Measurements from ENCODE around the gene LRCH1. TPM values are rescaled to one million over a fixed set of nuclear protein-coding genes. Genes with fewer than 3 reads are reported as not detected.

Gene LRCH1
- total and polyA plus RNA-seq, 10 of the 15 experiments (the other 5 are each of a cell fraction or from before 2014, with no cell fraction given) = 5.3 to 48.9 (median 14.4) TPM

DNA sequence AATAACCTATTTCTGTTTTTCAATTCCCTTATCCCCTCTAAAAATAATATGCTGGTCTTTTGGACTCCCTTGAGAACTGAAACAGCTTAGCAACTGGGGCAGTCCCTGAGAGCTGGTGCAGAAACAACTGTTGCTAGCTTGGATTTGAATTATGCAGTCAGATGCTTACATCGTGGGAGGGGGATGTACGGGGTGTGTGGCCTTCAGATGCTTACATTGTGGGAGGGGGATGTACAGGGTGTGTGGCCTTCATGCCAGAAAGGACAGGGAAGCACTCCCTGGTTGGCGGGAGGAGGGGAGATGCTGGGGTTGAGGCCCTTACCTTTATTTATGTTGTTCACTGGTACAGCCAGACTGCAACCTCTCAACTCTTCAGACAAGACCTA lies 25.6 kb downstream of the LRCH1 start:
- no peak overlapping the region for H2AFZ ChIP-seq (ENCODE audit: control insufficient read depth, low read depth, low read length)
- ChIA-PET SMC1A (ENCODE audit: uncharacterized antibody, unreplicated experiment) (interaction anchor here (0.6 to 30.5 kb wide), 27 partner anchors 9 to 883 kb away, joined by 3 to 367 read pairs (median 7); partner anchors contain the start of gene LRCH1), POLR2A (interaction anchor here (0.7 to 4.0 kb wide), 22 partner anchors 9 to 101 kb away, joined by 3 to 27 read pairs (median 5); partner anchors contain the start of gene LRCH1), RAD21 (ENCODE audit: unreplicated experiment) (interaction anchor here (0.7 to 8.4 kb wide), 26 partner anchors 8 to 115 kb away, joined by 3 to 97 read pairs (median 8); partner anchors contain the start of gene LRCH1), CTCF (interaction anchor here (0.7 to 4.6 kb wide), 10 partner anchors 12 to 199 kb away, joined by 3 to 37 read pairs (median 4); partner anchors contain the start of gene LRCH1)
- intact Hi-C loops (cut with micrococcal nuclease; ENCODE audit: unreplicated experiment) = loop anchor here (2.0 to 10.0 kb wide), 2 partner anchors 24 to 404 kb away; no protein-coding TSS in a partner anchor
- DNase-seq (ENCODE audit: low read depth, low spot score) (no peak), FAIRE-seq (no peak), ATAC-seq (peak; percentile 73)
- peak overlapping the region; percentile 83 for H3K27ac ChIP-seq (ENCODE audit: control insufficient read depth, insufficient read depth)
- in situ Hi-C loops (cut with MboI) = no loop called here
- peaks cover 0 to 5% of the 10 kb centered on the region in 2 experiments; a peak in 1 of 4 replicates for H3K36me3 ChIP-seq (ENCODE audit: control insufficient read depth in 2 of 2, insufficient read depth in 2 of 2, low read length in 1 of 2)
- no peaks in the 10 kb centered on the region for H4K20me1 ChIP-seq (ENCODE audit: control insufficient read depth, insufficient read depth)
- peak overlapping the region; percentile 71 for H3K4me3 ChIP-seq
- peak overlapping the region; percentile 45 for H3K9ac ChIP-seq (ENCODE audit: control insufficient read depth, insufficient read depth, low read length)
- no peaks in the 10 kb centered on the region for H3K27me3 ChIP-seq (replicated peaks in 1 of 2; ENCODE audit: control insufficient read depth in 2 of 2, insufficient read depth in 2 of 2, low read length in 1 of 2)
- peak overlapping the region; percentile 80 for H3K4me2 ChIP-seq (ENCODE audit: control insufficient read depth, insufficient read depth)
- H3K79me2 ChIP-seq (ENCODE audit: control insufficient read depth, insufficient read depth, low read length) = peaks cover 96% of the 10 kb centered on the region
- H3K9me3 ChIP-seq (replicated peaks; ENCODE audit: control insufficient read depth, insufficient read depth, low read length) = no peaks in the 10 kb centered on the region
- BruUV-seq (replicated peaks) = no TSS peak
- 4% methylated on average over 3 of the region's 3 CpGs for WGBS (ENCODE audit: insufficient coverage, insufficient replicate concordance, low lambda C conversion rate, missing lambda C conversion rate)
- H3K4me1 ChIP-seq (ENCODE audit: control insufficient read depth, insufficient read depth, low read length) = peaks cover 76% of the 10 kb centered on the region
- TF ChIP-seq BRCA1 (IDR thresholded peaks at IDR 0.05; ENCODE audit: low read depth, low read length) = no peak
- TF ChIP-seq GABPA (IDR thresholded peaks at IDR 0.05; ENCODE audit: low read depth) = no peak
- no peak for TF ChIP-seq ZNF274 (IDR thresholded peaks at IDR 0.05; ENCODE audit: insufficient read depth, insufficient read length)
- TF ChIP-seq, protein P1, sequence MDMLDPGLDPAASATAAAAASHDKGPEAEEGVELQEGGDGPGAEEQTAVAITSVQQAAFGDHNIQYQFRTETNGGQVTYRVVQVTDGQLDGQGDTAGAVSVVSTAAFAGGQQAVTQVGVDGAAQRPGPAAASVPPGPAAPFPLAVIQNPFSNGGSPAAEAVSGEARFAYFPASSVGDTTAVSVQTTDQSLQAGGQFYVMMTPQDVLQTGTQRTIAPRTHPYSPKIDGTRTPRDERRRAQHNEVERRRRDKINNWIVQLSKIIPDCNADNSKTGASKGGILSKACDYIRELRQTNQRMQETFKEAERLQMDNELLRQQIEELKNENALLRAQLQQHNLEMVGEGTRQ (IDR thresholded peaks at IDR 0.05; ENCODE audit: borderline replicate concordance, low read depth, low read length) = no peak
- no peak for TF ChIP-seq ESRRA (IDR thresholded peaks at IDR 0.05; ENCODE audit: low read length)
- no peak for TF ChIP-seq RAD51 (IDR thresholded peaks at IDR 0.05)
- peak; percentile 45; the same call in 1 of the 2 replicates for TF ChIP-seq MEF2A (IDR thresholded peaks at IDR 0.05; ENCODE audit: insufficient read depth, low read depth, low read length)
- TF ChIP-seq NR2C2 (IDR thresholded peaks at IDR 0.05; ENCODE audit: borderline replicate concordance, control insufficient read depth, insufficient read length, low read depth) = no peak
- TF ChIP-seq LARP7 (IDR thresholded peaks at IDR 0.05) = no peak
- no peak for TF ChIP-seq ZNF24 (IDR thresholded peaks at IDR 0.05)
- TF ChIP-seq SUZ12 (IDR thresholded peaks at IDR 0.05; ENCODE audit: unreplicated experiment) = no peak
- TF ChIP-seq HDAC2 (IDR thresholded peaks at IDR 0.05) = no peak
- peak; percentile 96 for TF ChIP-seq BCL3 (IDR thresholded peaks at IDR 0.05; ENCODE audit: borderline replicate concordance, insufficient read depth, low read depth, low read length, poor library complexity, severe bottlenecking)
- no peak for TF ChIP-seq SMAD5 (IDR thresholded peaks at IDR 0.05; ENCODE audit: low read depth)
- TF ChIP-seq KDM1A (IDR thresholded peaks at IDR 0.05; ENCODE audit: borderline replicate concordance) = no peak
- no peak for TF ChIP-seq REST (IDR thresholded peaks at IDR 0.05; ENCODE audit: low read depth, low read length)
- TF ChIP-seq SIX5 (IDR thresholded peaks at IDR 0.05; ENCODE audit: low read depth, low read length, severe bottlenecking) = no peak
- no peak for TF ChIP-seq ZNF622 (IDR thresholded peaks at IDR 0.05)
- 0 out of 2 replicates have a peak, but pooled peaks have one; percentile 40 for TF ChIP-seq GATAD2B (conservative IDR thresholded peaks at IDR 0.05; ENCODE audit: low read depth)
- no peak for TF ChIP-seq SPI1 (IDR thresholded peaks at IDR 0.05; ENCODE audit: borderline replicate concordance, insufficient read depth, low read depth, low read length)

Measured in GM12878 (cell line).